HEK293 (cell line): ENCODE results near the gene AGPAT1.

Experiments used
- BCL11B ChIP-seq: fragments of 450-650 bp; formaldehyde crosslinking; IDR thresholded peaks from 2 replicates; pipeline ENCODE4 v1.5.1; 2016; ENCODE audit warnings: low read depth, missing biosample characterization, missing genetic modification characterization
- EGR2 ChIP-seq: fragments of 450-650 bp; formaldehyde crosslinking; IDR thresholded peaks from 2 replicates; pipeline ENCODE4 v1.5.1; 2016; ENCODE audit warnings: low read depth, missing biosample characterization, missing genetic modification characterization
- HOXD13 ChIP-seq: sonication (generic); formaldehyde crosslinking; IDR thresholded peaks from 2 replicates; pipeline ENCODE4 v1.8.0; 2022; ENCODE audit warnings: missing genetic modification reagents, borderline replicate concordance
- KLF9 ChIP-seq: fragments of 450-650 bp; formaldehyde crosslinking; IDR thresholded peaks from 2 replicates; pipeline ENCODE4 v1.5.1; 2016; ENCODE audit warnings: missing biosample characterization, missing genetic modification characterization, low read depth
- PRDM10 ChIP-seq: fragments of 450-650 bp; formaldehyde crosslinking; IDR thresholded peaks from 2 replicates; pipeline ENCODE4 v1.5.1; 2016; ENCODE audit warnings: missing biosample characterization, missing genetic modification characterization
- WT1 ChIP-seq: fragments of 450-650 bp; formaldehyde crosslinking; IDR thresholded peaks from 2 replicates; pipeline ENCODE4 v1.5.1; 2016; ENCODE audit warnings: missing biosample characterization, missing genetic modification characterization
- ZIC2 ChIP-seq: fragments of 450-650 bp; formaldehyde crosslinking; IDR thresholded peaks from 2 replicates; pipeline ENCODE4 v1.5.1; 2016; ENCODE audit warnings: missing biosample characterization, missing genetic modification characterization
- ZNF140 ChIP-seq: fragments of 450-650 bp; formaldehyde crosslinking; IDR thresholded peaks from 2 replicates; pipeline ENCODE4 v1.5.1; 2016; ENCODE audit warnings: missing biosample characterization, missing genetic modification characterization
- ZNF24 ChIP-seq: fragments of 450-650 bp; formaldehyde crosslinking; IDR thresholded peaks from 2 replicates; pipeline ENCODE4 v1.5.1; 2016; ENCODE audit warnings: missing biosample characterization, missing genetic modification characterization
- ZNF350 ChIP-seq: fragments of 450-650 bp; formaldehyde crosslinking; IDR thresholded peaks from 2 replicates; pipeline ENCODE4 v1.5.0; 2017; ENCODE audit warnings: missing biosample characterization, mild to moderate bottlenecking, missing genetic modification characterization
- ZNF366 ChIP-seq: fragments of 450-650 bp; formaldehyde crosslinking; conservative IDR thresholded peaks from 2 replicates; pipeline ENCODE4 v1.5.1; 2016; ENCODE audit warnings: missing biosample characterization, missing genetic modification characterization
- ZNF596 ChIP-seq: fragments of 450-650 bp; IDR thresholded peaks from 2 replicates; pipeline ENCODE4 v1.5.0; 2018; ENCODE audit warnings: missing biosample characterization, mild to moderate bottlenecking, missing genetic modification characterization, moderate library complexity
- ZNF629 ChIP-seq: fragments of 450-650 bp; formaldehyde crosslinking; IDR thresholded peaks from 2 replicates; pipeline ENCODE4 v1.5.1; 2017; ENCODE audit warnings: missing biosample characterization, missing genetic modification characterization
- ZNF692 ChIP-seq: fragments of 450-650 bp; formaldehyde crosslinking; IDR thresholded peaks from 2 replicates; pipeline ENCODE4 v1.5.1; 2016; ENCODE audit warnings: missing biosample characterization, missing genetic modification characterization
- ZXDB ChIP-seq: fragments of 450-650 bp; formaldehyde crosslinking; IDR thresholded peaks from 2 replicates; pipeline ENCODE4 v1.5.1; 2016; ENCODE audit warnings: missing biosample characterization, missing genetic modification characterization
- TF ChIP-seq, protein P1 (sequence below): fragments of 450-650 bp; formaldehyde crosslinking; IDR thresholded peaks from 2 replicates; pipeline ENCODE4 v1.5.1; 2016; ENCODE audit warnings: missing biosample characterization, missing genetic modification characterization
- TF ChIP-seq, protein P2 (sequence below): fragments of 450-650 bp; formaldehyde crosslinking; IDR thresholded peaks from 2 replicates; pipeline ENCODE4 v1.5.1; 2016; ENCODE audit warnings: missing biosample characterization, missing genetic modification characterization
- TF ChIP-seq, protein P3 (sequence below): fragments of 450-650 bp; formaldehyde crosslinking; optimal IDR thresholded peaks from 2 replicates; pipeline ENCODE3; 2016; ENCODE audit warnings: missing biosample characterization, mild to moderate bottlenecking, missing genetic modification characterization
- TF ChIP-seq, protein P4 (sequence below): fragments of 450-650 bp; formaldehyde crosslinking; IDR thresholded peaks from 2 replicates; pipeline ENCODE4 v1.5.1; 2016; ENCODE audit warnings: missing biosample characterization, missing genetic modification characterization
- TF ChIP-seq, protein P5 (sequence below): fragments of 450-650 bp; formaldehyde crosslinking; IDR thresholded peaks from 2 replicates; pipeline ENCODE4 v1.5.1; 2016; ENCODE audit warnings: missing biosample characterization, missing genetic modification characterization

The AGPAT1 gene

DNA sequence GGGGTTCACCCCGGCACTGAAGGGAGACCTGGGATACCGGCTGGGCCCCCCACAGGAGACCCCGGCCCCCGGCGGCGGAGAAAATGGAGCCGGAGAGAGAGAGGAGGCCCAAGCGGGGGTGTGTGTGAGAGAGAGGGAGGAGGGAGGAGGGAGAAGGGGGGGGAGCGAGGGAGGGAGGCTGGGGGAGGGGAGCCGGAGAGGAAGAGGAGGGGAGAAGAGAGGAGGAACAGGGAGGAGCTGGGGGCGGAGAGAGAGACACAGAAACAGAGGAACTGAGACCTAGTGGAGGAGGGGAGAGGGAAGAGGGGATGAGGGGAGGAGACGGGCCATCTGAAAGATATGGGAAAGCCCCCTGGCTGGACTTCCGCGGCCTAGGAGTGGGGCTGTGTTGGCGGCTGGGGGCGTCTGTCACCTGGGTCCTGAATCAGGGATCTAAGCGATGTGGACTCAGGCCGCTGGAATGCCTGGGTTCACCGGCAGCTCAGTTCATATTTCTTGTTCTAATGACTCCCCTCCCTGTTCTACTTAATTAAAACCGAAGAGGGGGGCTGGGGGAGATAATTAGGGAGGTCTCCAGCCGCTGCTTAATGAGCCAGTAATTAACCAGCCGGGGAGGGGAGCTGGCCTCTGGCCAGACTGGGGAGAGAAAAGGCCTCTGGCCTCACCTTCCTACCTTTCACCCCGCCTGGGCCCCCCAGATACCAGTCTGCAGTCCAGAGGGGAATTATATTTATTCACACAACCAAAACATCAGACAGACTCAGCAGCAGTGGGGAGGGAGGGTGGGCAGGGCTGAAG, 14.4 kb upstream of the AGPAT1 start, which contains the start of gene PBX2 (continued):
- TF ChIP-seq, protein P1, sequence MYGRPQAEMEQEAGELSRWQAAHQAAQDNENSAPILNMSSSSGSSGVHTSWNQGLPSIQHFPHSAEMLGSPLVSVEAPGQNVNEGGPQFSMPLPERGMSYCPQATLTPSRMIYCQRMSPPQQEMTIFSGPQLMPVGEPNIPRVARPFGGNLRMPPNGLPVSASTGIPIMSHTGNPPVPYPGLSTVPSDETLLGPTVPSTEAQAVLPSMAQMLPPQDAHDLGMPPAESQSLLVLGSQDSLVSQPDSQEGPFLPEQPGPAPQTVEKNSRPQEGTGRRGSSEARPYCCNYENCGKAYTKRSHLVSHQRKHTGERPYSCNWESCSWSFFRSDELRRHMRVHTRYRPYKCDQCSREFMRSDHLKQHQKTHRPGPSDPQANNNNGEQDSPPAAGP = peak; percentile 79; the same call in 1 of the 2 replicates
- TF ChIP-seq KLF9 (tag by site-specific recombination) (peak; percentile 87), ZNF629 (tag by site-specific recombination) (peak; percentile 70), ZIC2 (tag by site-specific recombination) (peak; percentile 91), EGR2 (peak; percentile 95), ZNF140 (no peak), ZNF692 (tag by site-specific recombination) (peak; percentile 65; the same call in 1 of the 2 replicates), ZNF596 (tag by site-specific recombination) (peak; percentile 31; the same call in 1 of the 2 replicates), BCL11B (tag by site-specific recombination) (peak; percentile 25; the same call in 1 of the 2 replicates), ZNF366 (tag by site-specific recombination) (peak; percentile 99), PRDM10 (tag by site-specific recombination) (peak; percentile 79), ZNF24 (tag by site-specific recombination) (0 out of 2 replicates have a peak, but pooled peaks have one; percentile 40), WT1 (tag by site-specific recombination) (peak; percentile 95), ZXDB (tag by site-specific recombination) (peak; percentile 77), ZNF350 (tag by site-specific recombination) (no peak), HOXD13 (CRISPR knock-in tag) (0 out of 2 replicates have a peak, but pooled peaks have one; percentile 56)
- TF ChIP-seq, protein P2, sequence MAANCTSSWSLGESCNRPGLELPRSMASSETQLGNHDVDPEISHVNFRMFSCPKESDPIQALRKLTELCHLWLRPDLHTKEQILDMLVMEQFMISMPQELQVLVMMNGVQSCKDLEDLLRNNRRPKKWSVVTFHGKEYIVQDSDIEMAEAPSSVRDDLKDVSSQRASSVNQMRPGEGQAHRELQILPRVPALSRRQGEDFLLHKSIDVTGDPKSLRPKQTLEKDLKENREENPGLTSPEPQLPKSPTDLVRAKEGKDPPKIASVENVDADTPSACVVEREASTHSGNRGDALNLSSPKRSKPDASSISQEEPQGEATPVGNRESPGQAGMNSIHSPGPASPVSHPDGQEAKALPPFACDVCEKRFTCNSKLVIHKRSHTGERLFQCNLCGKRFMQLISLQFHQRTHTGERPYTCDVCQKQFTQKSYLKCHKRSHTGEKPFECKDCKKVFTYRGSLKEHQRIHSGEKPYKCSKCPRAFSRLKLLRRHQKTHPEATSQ (tag by site-specific recombination) = no peak
- TF ChIP-seq, protein P3, sequence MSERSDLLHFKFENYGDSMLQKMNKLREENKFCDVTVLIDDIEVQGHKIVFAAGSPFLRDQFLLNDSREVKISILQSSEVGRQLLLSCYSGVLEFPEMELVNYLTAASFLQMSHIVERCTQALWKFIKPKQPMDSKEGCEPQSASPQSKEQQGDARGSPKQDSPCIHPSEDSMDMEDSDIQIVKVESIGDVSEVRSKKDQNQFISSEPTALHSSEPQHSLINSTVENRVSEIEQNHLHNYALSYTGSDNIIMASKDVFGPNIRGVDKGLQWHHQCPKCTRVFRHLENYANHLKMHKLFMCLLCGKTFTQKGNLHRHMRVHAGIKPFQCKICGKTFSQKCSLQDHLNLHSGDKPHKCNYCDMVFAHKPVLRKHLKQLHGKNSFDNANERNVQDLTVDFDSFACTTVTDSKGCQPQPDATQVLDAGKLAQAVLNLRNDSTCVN (tag by site-specific recombination) = no peak
- TF ChIP-seq, protein P4, sequence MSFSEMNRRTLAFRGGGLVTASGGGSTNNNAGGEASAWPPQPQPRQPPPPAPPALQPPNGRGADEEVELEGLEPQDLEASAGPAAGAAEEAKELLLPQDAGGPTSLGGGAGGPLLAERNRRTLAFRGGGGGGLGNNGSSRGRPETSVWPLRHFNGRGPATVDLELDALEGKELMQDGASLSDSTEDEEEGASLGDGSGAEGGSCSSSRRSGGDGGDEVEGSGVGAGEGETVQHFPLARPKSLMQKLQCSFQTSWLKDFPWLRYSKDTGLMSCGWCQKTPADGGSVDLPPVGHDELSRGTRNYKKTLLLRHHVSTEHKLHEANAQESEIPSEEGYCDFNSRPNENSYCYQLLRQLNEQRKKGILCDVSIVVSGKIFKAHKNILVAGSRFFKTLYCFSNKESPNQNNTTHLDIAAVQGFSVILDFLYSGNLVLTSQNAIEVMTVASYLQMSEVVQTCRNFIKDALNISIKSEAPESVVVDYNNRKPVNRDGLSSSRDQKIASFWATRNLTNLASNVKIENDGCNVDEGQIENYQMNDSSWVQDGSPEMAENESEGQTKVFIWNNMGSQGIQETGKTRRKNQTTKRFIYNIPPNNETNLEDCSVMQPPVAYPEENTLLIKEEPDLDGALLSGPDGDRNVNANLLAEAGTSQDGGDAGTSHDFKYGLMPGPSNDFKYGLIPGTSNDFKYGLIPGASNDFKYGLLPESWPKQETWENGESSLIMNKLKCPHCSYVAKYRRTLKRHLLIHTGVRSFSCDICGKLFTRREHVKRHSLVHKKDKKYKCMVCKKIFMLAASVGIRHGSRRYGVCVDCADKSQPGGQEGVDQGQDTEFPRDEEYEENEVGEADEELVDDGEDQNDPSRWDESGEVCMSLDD (tag by site-specific recombination) = peak; percentile 91
- TF ChIP-seq, protein P5, sequence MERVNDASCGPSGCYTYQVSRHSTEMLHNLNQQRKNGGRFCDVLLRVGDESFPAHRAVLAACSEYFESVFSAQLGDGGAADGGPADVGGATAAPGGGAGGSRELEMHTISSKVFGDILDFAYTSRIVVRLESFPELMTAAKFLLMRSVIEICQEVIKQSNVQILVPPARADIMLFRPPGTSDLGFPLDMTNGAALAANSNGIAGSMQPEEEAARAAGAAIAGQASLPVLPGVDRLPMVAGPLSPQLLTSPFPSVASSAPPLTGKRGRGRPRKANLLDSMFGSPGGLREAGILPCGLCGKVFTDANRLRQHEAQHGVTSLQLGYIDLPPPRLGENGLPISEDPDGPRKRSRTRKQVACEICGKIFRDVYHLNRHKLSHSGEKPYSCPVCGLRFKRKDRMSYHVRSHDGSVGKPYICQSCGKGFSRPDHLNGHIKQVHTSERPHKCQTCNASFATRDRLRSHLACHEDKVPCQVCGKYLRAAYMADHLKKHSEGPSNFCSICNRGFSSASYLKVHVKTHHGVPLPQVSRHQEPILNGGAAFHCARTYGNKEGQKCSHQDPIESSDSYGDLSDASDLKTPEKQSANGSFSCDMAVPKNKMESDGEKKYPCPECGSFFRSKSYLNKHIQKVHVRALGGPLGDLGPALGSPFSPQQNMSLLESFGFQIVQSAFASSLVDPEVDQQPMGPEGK (tag by site-specific recombination) = peak; percentile 97
- TF ChIP-seq, all 188 proteins: peak for 55
